Heart left ventricle (tissue), 13 donors: ENCODE results near the gene TCEAL3.
"Not testable (repeated sequence)": the region's sequence is repeated elsewhere in the genome, so short reads cannot be mapped to it uniquely, and the experiment has no call there.

Source experiments
- CTCF ChIP-seq, 12 donors: fragments of 200-600 bp; sonication (generic) in 4 of 12; IDR thresholded peaks; one replicate each; pipeline versions ENCODE4 v1.5.0 to v1.8.0; 2018 to 2022; ENCODE audit warnings: antibody characterized with exemption in 12 of 12, mild to moderate bottlenecking in 5 of 12
- POLR2A ChIP-seq, 2 donors: fragments of 450-650 bp; IDR thresholded peaks; one replicate each; pipeline ENCODE4 v1.6.1; 2017; ENCODE audit warnings: antibody characterized with exemption in 2 of 2, mild to moderate bottlenecking in 2 of 2, moderate library complexity in 2 of 2
- donor health status: ischemic (EF 13 %, LVEDD 7.1; RV severe dilation, severe dysfunction).
- donor health status: DM: no; HTN: yes; CAD: no.
- donor health status: DM: no; HTN: no; CAD: no.
- donor health status: ischemic (EF 25% LVEDD 6.9; RV normal size, moderate dysfunction).
- donor health status: ischemic (EF 25% LVEDD 5.7; RV mildly dilated, moderate dysfunction).
- donor health status: ischemic (EF 35%, LVEDD 5.7; RV mildly dilated, moderate dysfunction).
- donor health status: nonischemic (EF 11% LVEDD 7.7; RV severe dilation, severe dysfunction).
- donor health status: DM: yes; HTN: yes; CAD: no.
- donor health status: PGD.
- donor health status: ischemic (EF 29% LVEDD 5.4; RV normal size, mild dysfunction).
- donor health status: nonischemic (EF 23%, LVEDD 6.1; RV moderate dilation, normal function).

DNA sequence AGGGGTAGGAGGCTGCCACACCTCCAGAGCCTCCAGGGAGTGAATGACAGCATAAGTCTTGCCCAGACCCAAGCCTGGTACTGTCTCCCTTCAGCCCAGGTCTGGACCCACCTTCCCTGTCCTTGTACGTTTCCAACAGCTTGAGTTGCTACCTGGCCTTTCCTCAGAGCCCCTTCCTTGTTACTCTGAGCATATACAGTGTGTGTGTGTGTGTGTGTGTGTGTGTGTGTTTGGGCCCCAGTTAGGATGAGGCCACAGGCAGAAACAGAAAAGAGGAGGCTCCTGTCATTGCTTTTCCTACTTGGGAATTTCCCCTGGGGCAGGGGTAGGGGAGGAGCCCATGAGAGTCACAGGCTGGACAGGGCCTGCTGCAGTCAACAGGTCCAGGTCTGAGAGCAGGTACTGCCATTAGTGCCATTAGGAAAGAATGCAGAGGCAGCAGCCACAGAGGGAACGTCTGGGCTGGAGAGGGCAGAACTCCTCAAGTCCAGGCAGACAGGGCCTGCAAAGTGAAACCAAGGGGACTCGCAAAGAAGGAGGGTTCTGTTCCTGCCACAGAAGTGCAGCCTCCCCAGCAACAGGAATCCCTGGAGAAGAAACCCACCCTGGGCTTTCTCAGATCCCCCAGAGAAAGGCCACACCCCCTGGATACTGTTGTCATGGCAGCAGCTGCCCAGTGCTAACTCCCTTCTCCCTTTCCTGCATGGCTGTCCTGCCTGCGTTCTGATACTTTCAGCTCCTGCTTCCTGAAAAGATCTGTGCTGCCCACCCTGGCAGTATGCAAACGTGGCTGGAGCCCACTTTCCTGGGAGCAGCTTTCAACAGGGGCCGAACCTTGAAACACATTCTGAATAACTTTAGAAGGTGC lies 30.9 kb downstream of the TCEAL3 start:
- TF ChIP-seq CTCF, POLR2A (IDR thresholded peaks at IDR 0.05): not testable (repeated sequence)
